NCI-H524 treated with DMSO at 0.1 percent for 48 hours (cell line): ENCODE results near the gene FCHSD2.
A peak's percentile ranks its signal among the peaks of the same experiment; 100 is the strongest.
"Not testable (repeated sequence)": the region's sequence is repeated elsewhere in the genome, so short reads cannot be mapped to it uniquely, and the experiment has no call there.

ENCODE experiments used
- DNase-seq: peaks from one replicate; lab custom pipeline; 2025; lab: John Stamatoyannopoulos, UW

FCHSD2 gene

DNA sequence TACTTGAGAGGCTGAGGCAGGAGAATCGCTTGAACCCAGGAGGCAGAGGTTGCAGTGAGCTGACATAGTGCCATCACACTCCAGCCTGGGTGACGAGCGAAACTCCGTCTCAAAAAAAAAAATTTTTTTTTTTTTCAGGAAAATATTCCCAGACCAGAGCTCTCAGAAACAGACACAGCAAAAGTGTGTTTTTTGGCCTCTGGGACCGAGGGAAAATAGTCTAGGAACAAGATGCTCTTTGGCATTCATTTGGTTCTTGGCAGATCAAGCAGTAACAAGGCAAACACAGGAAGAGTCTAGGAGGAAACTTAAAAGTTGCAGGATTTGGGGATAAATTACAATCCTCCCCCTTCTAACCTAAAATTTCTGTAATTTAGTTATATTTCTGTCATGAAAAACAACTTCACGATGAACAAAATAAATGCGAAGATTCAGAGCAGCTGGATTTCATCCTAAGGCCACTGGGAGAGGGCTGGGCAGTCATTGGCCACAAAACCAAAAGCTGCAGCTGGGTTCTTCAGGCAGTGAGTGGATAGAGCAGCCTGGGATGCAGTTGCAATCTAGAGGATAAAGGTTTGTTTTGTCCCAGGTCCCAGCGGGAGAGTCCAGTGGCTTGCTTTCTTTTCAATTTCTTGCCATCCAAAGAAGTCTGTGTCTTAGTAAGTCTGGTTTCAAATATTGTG is 308.2 kb downstream of the FCHSD2 start:
- no peak for DNase-seq

DNA sequence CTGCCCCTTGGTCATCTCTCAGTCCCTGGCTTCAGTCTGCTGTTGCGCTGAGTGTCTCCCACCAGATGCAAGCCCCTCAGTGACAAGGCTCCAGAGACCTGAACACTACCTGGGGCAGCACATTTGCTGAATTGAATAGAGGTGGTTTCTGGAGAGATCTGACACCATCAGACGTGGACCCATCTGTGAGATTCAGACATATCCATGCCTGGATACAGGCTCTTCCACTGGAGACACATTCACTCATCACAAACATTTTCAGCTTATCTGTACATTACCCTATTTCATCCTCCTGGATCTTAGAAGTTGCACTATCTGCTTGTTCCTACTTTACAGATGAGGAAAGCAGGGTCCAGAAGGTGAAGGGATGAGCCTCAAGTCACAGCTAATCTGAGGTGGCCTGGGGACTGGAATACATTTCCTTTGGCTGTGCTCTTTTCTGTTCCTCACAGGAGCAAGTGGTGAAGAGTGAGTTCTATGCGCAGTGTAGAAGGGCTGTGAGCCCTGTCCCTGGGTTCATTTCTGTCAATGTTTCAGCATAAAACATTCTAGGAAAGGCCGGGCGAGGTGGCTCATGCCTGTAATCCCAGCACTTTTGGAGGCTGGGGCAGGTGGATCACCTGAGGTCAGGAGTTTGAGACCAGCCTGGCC is 308.9 kb downstream of the FCHSD2 start:
- DNase-seq: no peak

DNA sequence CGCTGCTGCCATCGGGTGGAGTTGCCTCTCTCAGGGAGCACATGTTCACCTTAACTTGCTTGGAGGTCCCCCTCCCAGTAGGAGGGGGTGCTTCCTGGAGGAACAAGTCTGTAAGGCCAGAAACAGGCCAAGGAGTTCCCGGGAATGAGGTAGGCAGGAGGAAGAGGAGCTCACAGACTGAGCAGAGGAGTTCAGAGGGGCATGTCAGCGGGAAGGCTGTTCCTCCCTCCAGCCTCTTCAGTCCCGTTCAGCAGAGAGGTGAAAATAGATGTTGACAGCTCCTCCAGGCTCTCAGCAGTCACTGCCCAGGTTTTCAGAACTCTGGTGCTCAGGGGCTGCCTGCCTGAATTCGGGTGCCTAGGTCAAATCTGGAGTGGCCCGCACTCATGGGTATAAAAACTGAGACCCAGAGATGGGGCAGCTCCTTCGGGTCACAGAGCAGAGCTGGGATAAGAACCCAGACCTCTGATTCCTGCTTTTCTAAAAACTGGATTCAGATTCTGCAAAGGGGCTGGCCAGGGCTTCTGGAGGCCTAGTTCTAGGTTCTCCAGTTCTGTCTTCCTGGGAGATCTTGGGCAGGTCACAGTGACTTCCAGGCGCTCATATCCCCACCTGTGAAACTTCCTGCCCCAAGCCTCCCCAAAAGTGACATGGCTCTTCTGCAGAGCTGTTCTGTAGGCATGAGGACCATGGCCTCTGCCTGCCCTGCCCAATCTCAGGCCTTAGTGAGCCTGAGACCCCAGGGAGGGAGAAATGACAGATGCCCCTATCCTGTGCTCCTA is 309.6 kb downstream of the FCHSD2 start:
- DNase-seq: no peak

DNA sequence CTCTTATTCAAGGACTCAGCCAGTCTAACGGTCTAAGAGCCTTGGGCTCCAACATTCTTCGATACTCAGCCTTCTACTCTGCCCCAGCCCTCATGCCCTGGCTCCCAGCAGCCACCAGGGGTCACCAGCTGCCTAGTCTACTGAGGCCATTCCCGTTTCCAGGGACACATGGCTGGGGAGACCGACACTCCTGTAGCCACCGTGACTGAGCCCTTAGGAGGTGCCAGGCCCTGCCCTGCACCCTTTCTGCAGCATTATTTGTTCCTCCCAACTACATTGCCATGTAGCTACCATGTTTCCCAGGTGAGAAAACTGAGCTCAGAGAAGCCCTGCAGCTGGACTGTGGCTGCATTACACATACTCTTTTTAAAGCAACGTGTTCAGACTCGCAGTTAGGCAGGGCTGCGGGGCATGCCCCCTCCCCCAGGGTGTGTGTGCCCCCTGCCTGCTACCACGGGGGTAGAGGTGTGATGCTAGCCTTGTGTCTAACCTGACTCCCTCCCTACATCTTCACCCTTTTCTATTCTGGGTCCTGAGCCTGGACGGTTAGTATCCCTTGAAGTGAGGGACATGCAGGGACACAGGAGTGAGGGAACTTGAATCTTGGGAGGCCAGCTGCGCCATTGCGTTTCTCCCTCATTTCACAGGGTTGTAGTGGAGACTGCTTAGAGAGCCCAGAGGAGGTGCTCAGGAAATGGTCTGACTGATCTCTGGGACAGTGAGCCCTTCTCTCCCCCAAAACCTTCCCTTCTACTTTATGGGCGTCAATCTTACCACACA is 310.4 kb downstream of the FCHSD2 start:
- no peak for DNase-seq

DNA sequence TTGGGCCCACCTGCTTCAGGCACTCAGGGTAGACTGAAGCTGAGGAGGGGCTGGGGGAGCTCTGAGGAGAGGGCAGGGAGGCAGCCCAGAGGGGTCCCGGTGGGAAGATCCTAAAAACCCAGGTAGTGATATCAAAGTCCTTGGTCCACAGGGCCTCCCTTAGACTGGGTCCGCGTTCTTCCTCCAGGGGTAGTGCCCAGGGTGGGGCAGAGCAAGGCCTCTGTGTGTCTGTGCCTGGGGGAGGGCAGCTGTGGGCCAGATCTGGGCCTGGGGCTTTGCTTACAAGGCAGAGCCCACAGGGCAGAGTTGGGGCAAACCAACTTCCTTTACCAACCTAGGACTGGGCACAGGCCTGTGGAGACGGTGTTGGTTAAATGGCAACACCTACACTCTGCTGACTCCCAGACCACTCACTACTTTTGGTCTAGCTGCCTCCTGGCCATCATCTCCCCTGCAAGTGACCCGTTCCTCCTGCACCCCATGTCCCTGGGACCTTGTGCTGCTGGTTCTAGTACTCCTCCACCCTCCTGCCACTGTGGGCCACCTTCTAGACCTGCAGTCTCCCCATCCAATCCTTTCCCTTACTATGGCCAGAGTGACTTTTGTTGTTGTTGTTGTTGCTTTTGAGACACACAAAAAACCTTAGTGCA is 312.1 kb downstream of the FCHSD2 start:
- DNase-seq: no peak

DNA sequence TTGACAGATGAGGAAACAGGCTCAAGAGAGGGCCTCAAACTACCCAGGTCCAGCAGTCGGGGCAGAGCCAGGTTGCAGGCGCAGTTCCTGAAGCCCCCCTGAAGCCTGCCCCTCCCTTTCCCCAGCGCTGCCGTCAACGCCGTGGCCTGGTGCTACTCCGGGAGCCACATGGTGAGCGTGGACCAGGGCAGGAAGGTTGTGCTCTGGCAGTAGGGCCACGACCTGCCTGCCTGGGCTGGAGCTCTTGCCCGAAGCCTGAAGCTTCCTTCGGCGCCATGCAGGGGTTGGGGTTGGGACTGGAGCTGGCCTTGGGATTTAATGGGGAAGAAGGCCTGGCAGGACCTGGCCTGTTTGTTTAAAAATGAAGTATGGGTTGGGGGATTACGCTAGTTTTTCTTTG is 312.9 kb downstream of the FCHSD2 start:
- DNase-seq: no peak

DNA sequence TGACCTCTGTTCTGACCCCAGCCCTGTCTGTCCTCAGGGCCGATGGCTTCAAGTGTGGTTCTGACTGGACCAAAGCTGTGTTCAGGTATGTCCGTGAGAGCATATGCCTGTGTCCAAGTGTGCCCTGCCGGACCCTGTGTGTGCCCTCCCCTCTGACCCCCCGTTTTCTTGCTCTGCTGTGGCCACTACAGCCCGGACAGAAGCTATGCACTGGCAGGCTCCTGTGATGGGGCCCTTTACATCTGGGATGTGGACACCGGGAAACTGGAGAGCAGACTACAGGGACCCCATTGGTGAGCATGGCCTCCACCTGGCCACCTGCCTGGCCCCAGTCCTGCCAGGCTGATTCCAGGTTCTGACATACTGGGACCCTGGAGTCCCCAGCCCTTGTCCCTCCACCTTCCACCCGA is 313.4 kb downstream of the FCHSD2 start:
- no peak for DNase-seq

DNA sequence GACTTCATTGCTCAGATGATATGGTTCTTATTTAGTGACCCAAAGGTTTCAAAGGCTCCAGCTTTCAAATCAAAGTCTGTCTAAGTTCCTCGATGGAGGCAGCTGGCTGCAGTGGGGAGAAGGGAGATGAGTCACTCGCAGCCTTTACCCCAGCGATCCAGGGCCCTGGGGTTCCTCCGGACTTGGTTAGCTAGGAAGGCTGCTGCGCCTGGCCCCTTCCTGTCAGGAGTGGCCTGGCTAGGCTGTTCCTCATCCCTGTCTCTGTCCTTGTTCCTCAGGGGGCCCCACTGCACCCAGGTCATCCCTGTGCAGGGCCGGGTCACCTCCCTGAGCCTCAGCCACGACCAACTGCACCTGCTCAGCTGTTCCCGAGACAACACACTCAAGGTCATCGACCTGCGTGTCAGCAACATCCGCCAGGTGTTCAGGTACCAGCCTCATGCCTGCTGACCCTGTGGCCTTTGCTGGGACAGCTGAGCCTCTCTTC is 314.0 kb downstream of the FCHSD2 start:
- no peak for DNase-seq

DNA sequence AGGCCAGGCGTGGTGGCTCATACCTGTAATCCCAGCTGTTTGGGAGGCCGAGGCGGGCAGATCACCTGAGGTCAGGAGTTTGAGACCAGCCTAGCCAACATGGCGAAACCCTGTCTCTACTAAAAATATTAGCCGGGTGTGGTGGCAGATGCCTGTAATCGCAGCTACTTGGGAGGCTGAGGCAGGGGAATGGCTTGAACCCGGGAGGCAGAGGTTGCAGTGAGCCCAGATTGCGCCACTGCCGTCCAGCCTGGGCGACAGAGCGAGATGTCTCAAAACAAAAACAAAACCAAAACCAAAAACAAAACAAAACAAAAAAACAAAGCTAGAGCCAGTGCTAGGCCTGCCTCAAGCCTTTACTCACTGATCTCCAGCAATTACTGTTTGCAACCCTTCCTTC is 314.5 kb downstream of the FCHSD2 start:
- DNase-seq: not testable (repeated sequence)

DNA sequence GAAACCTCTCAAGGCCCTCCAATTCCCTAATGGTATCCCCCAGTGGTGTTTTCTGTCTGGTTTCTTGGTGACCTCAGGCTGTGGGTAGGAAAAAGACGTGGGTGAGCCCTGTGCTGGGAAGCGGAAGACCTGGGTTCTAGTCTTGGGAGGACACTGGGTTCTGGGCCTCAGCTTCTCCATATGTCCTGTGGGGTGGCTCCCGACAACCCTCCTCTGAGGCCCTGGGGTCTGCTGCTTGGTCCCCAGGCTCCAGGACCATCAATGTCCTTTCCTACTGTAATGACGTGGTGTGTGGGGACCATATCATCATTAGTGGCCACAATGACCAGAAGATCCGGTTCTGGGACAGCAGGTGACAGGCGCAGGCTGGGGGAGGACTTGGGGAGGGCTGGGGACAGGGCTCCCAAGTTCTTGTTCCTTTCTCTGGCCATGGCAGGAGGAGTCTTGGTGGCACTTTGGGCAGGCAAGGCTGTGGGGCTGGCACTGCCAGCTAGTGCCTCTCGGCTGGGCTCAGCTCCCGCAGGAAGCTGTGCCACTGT is 315.1 kb downstream of the FCHSD2 start:
- no peak for DNase-seq

DNA sequence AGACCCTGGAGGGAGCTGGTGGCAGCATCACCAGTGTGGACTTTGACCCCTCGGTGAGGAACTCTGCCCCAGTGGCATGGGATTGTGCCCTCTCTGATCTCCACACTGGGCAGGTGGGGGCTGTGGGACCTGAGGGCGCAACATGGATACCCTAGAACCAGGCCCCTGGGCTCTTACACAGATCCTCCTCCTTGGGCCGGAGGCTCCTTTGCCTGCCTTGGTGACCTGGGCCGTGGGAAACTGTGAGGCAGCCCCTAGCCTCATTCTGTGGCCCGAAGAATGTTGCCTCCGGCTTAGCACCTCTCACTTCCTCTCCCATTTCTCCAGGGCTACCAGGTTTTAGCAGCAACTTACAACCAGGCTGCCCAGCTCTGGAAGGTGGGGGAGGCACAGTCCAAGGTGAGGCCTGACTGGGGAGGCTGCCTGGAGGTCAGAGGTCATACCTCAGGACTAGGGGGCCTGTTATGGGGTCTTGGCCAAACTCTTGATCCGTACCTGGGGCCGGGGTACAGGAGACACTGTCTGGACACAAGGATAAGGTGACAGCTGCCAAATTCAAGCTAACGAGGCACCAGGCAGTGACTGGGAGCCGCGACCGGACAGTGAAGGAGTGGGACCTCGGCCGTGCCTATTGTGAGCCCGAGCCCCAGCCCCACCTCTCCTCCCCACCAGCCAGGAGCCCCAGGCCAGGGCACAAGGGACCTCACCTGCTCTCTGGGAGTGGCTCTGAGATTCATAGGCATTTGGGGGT is 315.8 kb downstream of the FCHSD2 start:
- DNase-seq: no peak

DNA sequence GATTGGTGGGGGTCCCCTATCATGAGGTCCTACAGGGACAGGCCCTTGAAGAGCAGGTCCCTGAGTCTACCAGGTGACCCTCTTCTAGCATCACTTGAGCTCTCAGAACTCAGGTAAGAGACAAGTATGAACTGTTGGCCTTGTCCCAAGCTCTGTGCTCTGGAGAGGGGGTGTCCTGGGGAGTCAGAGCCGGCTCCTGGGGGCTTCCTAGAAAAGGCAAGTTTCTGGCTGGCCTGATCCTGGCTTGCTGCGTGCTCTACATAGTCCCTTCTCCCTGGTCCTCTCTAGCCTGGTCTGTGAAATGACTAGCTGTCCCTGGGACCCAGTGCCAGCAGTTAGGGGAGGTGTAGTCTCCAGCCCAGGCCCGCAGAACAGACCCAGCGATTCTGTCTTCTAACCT is 316.5 kb downstream of the FCHSD2 start:
- no peak for DNase-seq

DNA sequence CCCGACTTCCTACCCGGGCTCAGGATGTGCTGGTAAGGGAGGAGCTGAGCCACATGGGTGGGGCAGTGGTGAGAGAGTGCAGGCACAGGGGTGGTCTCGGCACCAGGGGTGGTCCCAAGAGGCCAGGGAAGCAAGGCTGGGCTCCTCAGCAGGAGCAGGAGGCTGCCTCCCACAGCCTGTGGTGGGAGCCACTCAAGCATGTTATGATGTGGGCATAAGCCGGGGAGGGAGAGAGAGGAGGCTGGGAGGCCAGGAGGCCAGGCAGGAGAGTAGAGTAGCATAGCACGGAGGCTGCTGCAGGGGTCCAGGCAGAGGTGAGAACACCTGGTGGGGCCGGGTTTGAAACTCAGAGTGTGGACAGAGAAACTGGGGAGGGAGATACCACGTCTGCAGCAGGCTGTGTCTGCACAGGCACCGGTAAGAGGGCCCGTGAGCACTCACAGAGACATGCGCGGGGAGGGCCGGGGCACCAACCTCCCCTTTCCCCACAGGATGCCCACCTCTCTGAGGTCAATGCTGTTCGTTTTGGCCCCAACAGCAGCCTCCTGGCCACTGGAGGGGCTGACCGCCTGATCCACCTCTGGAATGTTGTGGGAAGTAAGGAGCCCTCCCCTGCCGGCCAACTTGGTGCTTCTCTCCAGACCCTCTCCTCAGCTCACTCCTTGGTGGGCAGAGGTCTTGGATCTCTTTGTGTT is 317.2 kb downstream of the FCHSD2 start:
- no peak for DNase-seq

DNA sequence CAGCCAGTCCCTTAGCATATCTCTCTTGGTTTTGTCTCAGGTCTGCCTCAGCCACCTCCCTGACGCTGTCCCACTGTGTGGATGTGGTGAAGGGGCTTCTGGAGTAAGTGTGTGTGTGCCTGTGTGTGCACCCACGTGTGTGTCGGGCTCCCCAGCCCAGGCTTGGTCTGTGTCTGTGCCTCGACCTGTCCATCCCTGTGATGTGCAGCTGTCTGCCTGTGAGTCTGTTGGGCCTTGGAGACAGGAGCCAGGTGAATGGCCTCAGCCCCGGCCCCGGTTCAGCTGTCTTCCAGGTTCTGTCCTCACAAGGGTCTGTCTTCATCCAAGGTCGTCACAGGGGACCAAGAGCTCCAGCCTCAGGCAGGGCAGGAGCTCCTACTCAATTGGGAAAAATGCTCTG is 318.1 kb downstream of the FCHSD2 start:
- no peak for DNase-seq

DNA sequence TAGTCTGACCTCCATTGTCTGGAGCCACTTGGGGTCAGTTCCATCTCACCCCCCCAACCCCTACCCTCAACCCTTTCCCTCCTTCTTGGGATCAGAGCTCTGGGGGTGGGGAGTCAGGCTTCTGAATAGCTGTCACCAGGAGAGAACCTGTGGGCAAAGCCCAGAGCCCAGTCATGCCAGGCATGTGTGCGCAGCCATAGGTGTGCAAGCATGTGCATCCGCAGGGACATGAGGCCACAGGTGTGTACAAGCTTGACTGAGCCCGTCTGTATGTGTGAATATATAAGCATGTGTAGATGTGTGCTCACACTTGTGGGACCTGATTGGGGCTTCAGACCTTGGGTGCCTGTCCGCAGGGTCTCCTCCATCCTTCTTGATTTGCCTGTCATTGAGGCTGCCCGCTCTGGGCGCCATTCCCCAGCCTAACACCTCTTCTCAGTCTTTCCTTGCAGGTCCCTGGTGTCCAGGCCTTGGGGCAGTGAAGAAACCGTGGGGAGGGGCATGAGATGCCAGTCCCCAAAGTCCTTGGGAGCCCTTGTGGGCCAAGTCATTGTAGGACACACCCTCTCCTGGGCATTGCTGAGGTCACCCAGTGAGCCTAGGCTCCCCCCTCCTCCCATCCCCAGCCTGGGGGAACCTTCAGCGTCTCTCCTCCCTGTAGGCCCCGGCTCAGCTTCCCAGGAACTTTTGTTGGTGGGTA is 318.9 kb downstream of the FCHSD2 start:
- DNase-seq: no peak

DNA sequence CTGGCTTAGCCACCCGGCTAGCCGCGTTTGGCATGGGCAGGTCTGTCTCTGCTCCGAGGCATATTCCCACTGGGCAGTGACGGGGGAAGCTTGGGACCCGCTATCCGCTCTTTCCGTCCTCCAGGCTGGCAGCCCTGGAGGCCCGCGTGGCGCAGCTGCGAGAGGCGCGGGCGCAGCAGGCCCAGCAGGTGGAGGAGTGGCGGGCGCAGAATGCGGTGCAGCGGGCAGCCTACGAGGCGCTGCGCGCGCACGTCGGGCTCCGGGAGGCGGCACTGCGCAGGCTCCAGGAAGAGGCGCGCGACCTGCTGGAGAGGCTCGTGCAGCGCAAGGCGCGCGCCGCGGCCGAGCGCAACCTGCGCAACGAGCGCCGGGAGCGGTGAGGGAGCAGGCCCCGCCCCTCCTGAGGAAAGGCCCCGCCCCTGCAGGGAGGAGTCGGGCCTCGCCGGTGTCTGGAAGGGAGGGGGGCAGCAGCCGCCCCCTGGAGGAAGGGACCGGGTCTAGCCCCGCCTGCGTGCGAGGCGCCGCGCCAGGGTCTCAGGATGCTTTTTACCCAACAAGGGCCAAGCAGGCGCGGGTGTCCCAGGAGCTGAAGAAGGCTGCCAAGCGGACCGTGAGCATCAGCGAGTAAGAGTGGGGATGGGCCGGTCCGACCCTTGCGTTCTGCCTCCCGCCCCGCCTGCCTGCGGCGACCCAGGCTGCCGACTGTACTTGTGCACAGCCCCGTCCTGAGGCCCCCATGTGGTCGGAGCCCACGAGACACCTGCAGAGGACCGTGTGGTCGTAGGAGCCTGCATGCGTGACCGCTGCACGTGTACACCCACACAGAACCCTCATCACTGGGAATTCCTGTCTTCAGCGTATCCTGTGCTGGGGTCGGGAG is 320.0 kb downstream of the FCHSD2 start:
- peak; percentile 52 for DNase-seq

DNA sequence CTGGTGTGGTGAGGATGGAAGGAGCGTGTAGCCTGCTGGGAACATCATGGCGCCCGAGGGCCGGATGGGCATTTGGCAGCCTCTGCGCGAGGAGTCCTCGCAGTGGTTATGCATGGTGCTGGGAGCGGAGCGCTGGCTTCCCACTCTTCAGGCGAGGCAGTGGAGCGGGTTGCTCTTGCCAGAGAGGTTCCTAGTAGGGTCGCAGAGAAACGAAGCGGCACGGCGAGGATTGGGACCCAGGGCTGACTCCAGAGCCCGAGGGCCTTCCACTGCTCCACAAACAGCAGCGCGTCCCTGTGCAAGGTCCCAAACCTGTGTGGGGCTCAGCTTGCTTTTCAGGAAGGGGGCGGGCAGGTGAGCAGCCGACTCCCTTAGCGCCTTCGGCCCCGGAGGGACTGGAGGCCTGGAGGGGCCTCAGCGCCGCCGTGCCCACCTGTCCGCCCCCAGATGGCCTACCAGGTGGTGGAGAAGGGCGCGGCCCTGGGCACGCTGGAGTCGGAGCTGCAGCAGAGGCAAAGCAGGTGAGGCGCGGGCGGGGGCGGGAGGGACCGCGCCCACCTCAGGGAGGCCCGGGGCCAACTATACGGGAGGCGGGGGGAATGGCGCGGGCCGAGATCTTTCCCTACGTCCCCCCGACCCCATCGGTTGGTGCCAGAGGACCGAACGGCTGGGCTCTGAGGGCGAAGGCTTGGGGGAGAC is 320.7 kb downstream of the FCHSD2 start:
- no peak for DNase-seq
